T-helper 2 cell treated with Interferon-gamma antibody and Interleukin-4, amounts not matched to agents 100 ng/mL and 5 ng/mL, for 36 hours (primary cell): Measurements from ENCODE around the gene DEPDC1. TPM values are rescaled to one million over a fixed set of nuclear protein-coding genes. Genes with fewer than 3 reads are reported as not detected.
"Not testable (repeated sequence)": the region's sequence is repeated elsewhere in the genome, so short reads cannot be mapped to it uniquely, and the experiment has no call there.

ENCODE experiments used
- intact Hi-C: fragments of 100-400 bp; cut with micrococcal nuclease; formaldehyde crosslinking; loops from one replicate; pipeline ENCODE4 v1.15.1; 2023
- total RNA-seq: library from RNA; stranded (reverse); gene quantifications from 2 replicates; pipeline ENCODE4 v1.2.3, GENCODE V29; 2022

DEPDC1 gene
- 24.2 and 24.5 TPM in 2 replicates for total RNA-seq

- intact Hi-C loops, result loop anchor here (1.0 to 5.0 kb wide), 4 partner anchors 10 to 1915 kb away; partner anchors contain the start of genes CTH, DNAI4, GADD45A and MIER1
Measured at GRCh38 chr1:68496680-68497357, at the start of gene DEPDC1. DEPDC1 (minus strand) TSS chr1:68497082; CDS start chr1:68496999, 83 bp downstream.

- intact Hi-C loops, result no loop called here
Measured at GRCh38 chr1:68544651-68545050, 47.8 kb upstream of the DEPDC1 start.

GRCh38 chr1:68542586-68542985 is 45.7 kb upstream of the DEPDC1 start:
- intact Hi-C loops, result no loop called here

- intact Hi-C loops, result no loop called here
Measured at GRCh38 chr1:68538941-68539340, 42.1 kb upstream of the DEPDC1 start.

GRCh38 chr1:68528243-68528642 is 31.4 kb upstream of the DEPDC1 start:
- intact Hi-C loops, result no loop called here

- intact Hi-C loops, result no loop called here
Measured at GRCh38 chr1:68525781-68526180, 28.9 kb upstream of the DEPDC1 start.

GRCh38 chr1:68521286-68521685 is 24.4 kb upstream of the DEPDC1 start:
- intact Hi-C loops, result no loop called here

GRCh38 chr1:68516066-68516465 is 19.2 kb upstream of the DEPDC1 start:
- intact Hi-C loops, result no loop called here

GRCh38 chr1:68511254-68511653 is 14.4 kb upstream of the DEPDC1 start:
- intact Hi-C loops, result no loop called here

- intact Hi-C loops, result no loop called here
Measured at GRCh38 chr1:68506386-68506785, 9.5 kb upstream of the DEPDC1 start.

- intact Hi-C loops, result no loop called here
Measured at GRCh38 chr1:68503085-68503484, 6.2 kb upstream of the DEPDC1 start.

- intact Hi-C loops, result loop anchor here (2.0 to 5.0 kb wide), 3 partner anchors 813 to 1915 kb away; partner anchors contain the start of genes CTH, DNAI4, GADD45A and MIER1
Measured at GRCh38 chr1:68497358-68497698, 446 bp upstream of the DEPDC1 start.

GRCh38 chr1:68495968-68496679 is 758 bp downstream of the DEPDC1 start:
- intact Hi-C loops, result loop anchor here (1.0 to 5.0 kb wide), 4 partner anchors 9 to 1916 kb away; partner anchors contain the start of genes CTH, DNAI4, GADD45A and MIER1

- intact Hi-C loops, result loop anchor here (5.0 kb wide), 1 partner anchor 1917 kb away; the partner anchor contains the start of gene CTH
Measured at GRCh38 chr1:68495532-68495931, 1.4 kb downstream of the DEPDC1 start.

- intact Hi-C loops, result no loop called here
Measured at GRCh38 chr1:68493193-68493592, 3.7 kb downstream of the DEPDC1 start.

- intact Hi-C loops, result not testable (repeated sequence)
Measured at GRCh38 chr1:68492255-68492654, 4.6 kb downstream of the DEPDC1 start.

GRCh38 chr1:68490046-68490651 is 6.7 kb downstream of the DEPDC1 start:
- intact Hi-C loops, result no loop called here

GRCh38 chr1:68485431-68486022 is 11.4 kb downstream of the DEPDC1 start:
- intact Hi-C loops, result no loop called here

GRCh38 chr1:68484618-68485017 is 12.3 kb downstream of the DEPDC1 start:
- intact Hi-C loops, result no loop called here

- intact Hi-C loops, result no loop called here
Measured at GRCh38 chr1:68481041-68481440, 15.8 kb downstream of the DEPDC1 start.

GRCh38 chr1:68479501-68479900 is 17.4 kb downstream of the DEPDC1 start:
- intact Hi-C loops, result no loop called here

- intact Hi-C loops, result no loop called here
Measured at GRCh38 chr1:68478662-68479061, 18.2 kb downstream of the DEPDC1 start.
